GM13976 (cell line): Measurements from ENCODE around the gene PGM3.

Experiments used
- DNase-seq: peaks from one replicate; pipeline ENCODE4 v3.0.0; 2012; ENCODE audit warnings: low spot score
- CTCF ChIP-seq: IDR thresholded peaks from 2 replicates; pipeline ENCODE4 v1.5.1; 2012; ENCODE audit warnings: borderline replicate concordance, mild to moderate bottlenecking; ENCODE audit not compliant: insufficient read depth; ENCODE audit errors: extremely low read depth, missing control alignments, control extremely low read depth
- in situ Hi-C: fragments of 300-500 bp; cut with MboI; formaldehyde crosslinking; loops from one replicate; pipeline ENCODE4 v1.12.0; 2022; ENCODE audit warnings: low sequenced_read_pairs, mixed read lengths, inconsistent platforms; ENCODE audit not compliant: unreplicated experiment

PGM3 gene

GRCh38 chr6:83168556-83168955 lies 24.5 kb downstream of the PGM3 start:
- in situ Hi-C loops: no loop called here
- no peak for TF ChIP-seq CTCF
- DNase-seq: no peak

GRCh38 chr6:83167726-83168278 lies 25.3 kb downstream of the PGM3 start:
- no peak for DNase-seq
- no peak for TF ChIP-seq CTCF
- in situ Hi-C loops: no loop called here

- DNase-seq: no peak
- TF ChIP-seq CTCF: no peak
- in situ Hi-C loops: no loop called here
These were observed 32.9 kb downstream of the PGM3 start for GRCh38 chr6:83160167-83160566.

DNA sequence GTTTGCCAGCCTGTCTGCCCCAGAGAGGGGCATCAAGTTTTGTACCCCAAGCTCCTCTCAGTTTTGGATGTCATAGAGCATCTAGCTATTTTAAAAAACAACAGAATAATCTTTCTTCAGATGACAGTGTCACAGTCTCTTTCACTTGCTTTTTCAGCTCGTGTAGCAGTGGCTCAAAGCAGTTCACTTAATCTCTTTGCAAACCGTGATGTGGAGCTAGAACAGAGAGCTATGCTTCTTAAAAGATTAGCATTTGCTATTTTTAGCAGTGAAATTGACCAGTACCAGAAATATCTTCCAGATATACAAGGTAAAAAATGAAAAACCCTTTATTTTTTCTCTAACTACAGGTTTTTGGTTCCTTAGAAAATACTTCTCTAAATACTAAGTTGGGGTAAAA lies 37.3 kb downstream of the PGM3 start:
- in situ Hi-C loops: no loop called here
- TF ChIP-seq CTCF: no peak
- DNase-seq: no peak

GRCh38 chr6:83153883-83154521 lies 39.1 kb downstream of the PGM3 start:
- no peak for DNase-seq
- TF ChIP-seq CTCF: no peak
- in situ Hi-C loops: no loop called here

DNA sequence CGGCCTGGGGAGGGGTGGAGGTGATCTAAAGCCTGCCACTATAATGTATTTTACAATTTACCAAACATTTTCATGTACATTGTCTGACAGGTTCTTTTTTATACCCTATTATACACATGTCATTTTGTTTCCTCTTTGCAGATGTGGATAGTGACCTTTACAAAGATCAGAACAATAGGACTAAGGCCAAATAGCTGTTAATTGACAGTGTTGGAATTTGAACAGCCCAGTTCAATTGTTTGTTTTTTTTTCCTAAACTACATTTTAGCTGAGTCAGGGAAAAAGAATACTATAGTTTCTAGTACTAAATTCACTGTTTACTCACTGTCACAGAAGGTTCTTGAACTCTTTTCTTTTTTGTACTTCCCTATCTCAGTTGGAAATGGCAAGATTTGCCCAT lies 40.2 kb downstream of the PGM3 start:
- no peak for DNase-seq
- TF ChIP-seq CTCF: no peak
- in situ Hi-C loops: no loop called here
